SH-SY5Y (cell line): ENCODE data around the gene AHSG.

Source experiments
- GATA2 ChIP-seq: IDR thresholded peaks from 2 replicates; pipeline ENCODE4 v1.6.1; 2011; ENCODE audit warnings: mild to moderate bottlenecking, low read depth, low read length
- GATA3 ChIP-seq: IDR thresholded peaks from 2 replicates; pipeline ENCODE4 v1.6.1; 2011; ENCODE audit warnings: low read depth, mild to moderate bottlenecking, low read length, moderate library complexity

GRCh38 chr3:186590580-186591295 is 22.1 kb upstream of the AHSG start:
- no peak for TF ChIP-seq GATA2
- no peak for TF ChIP-seq GATA3
